Mesodermal cell (in vitro differentiated cells): ENCODE measurements around the gene CCDC85C.

Experiments
- H3K27ac ChIP-seq: 2 replicates; pipeline ENCODE4 v1.7.0; 2013; ENCODE audit warnings: mild to moderate bottlenecking, low read depth, low read length, moderate library complexity; ENCODE audit not compliant: severe bottlenecking
- H3K36me3 ChIP-seq: 2 replicates; pipeline ENCODE4 v1.7.1; 2013; ENCODE audit warnings: mild to moderate bottlenecking, low read length, moderate library complexity; ENCODE audit not compliant: control insufficient read depth, insufficient read depth
- H3K4me1 ChIP-seq: one replicate; pipeline ENCODE4 v1.7.1; 2013; ENCODE audit warnings: mild to moderate bottlenecking, low read length; ENCODE audit not compliant: insufficient read depth, control insufficient read depth, poor library complexity, severe bottlenecking
- H3K4me3 ChIP-seq: 2 replicates; pipeline ENCODE4 v1.7.0; 2013; ENCODE audit warnings: low read length, control low read depth, mild to moderate bottlenecking; ENCODE audit not compliant: insufficient read depth, poor library complexity, severe bottlenecking; ENCODE audit errors: extremely low read depth
- H3K9me3 ChIP-seq: 2 replicates; pipeline ENCODE4 v1.7.1; 2013; ENCODE audit warnings: mild to moderate bottlenecking, low read length, moderate library complexity; ENCODE audit not compliant: control insufficient read depth
- WGBS, 2 experiments: methylation state at CpG; one replicate each; pipeline ENCODE4 v1.1.5; 2013; ENCODE audit warnings: missing lambda C conversion rate in 2 of 2; ENCODE audit not compliant: insufficient coverage in 2 of 2; 5-methylcytosine and 5-hydroxymethylcytosine counted together

Gene CCDC85C

GRCh38 chr14:99552021-99552553 is 51.9 kb downstream of the CCDC85C start:
- Histone ChIP-seq H3K27ac (no peak overlapping the region), H3K4me3 (no peak overlapping the region), H3K9me3 (no peaks in the 10 kb centered on the region), H3K36me3 (no peaks in the 10 kb centered on the region), H3K4me1 (no peaks in the 10 kb centered on the region)
- 76 to 91% methylated on average over 7 to 9 of the region's 9 CpGs for WGBS, 2 experiments

GRCh38 chr14:99551034-99551922 is 52.7 kb downstream of the CCDC85C start:
- Histone ChIP-seq H3K36me3 (no peaks in the 10 kb centered on the region), H3K4me1 (peaks cover 2% of the 10 kb centered on the region), H3K4me3 (no peak overlapping the region), H3K27ac (no peak overlapping the region), H3K9me3 (no peaks in the 10 kb centered on the region)
- 81 to 84% methylated on average over 10 of the region's 11 CpGs for WGBS, 2 experiments

- no peak overlapping the region for H3K4me3 ChIP-seq
- no peak overlapping the region for H3K27ac ChIP-seq
- H3K36me3 ChIP-seq: no peaks in the 10 kb centered on the region
- peaks cover 10% of the 10 kb centered on the region for H3K4me1 ChIP-seq
- H3K9me3 ChIP-seq: no peaks in the 10 kb centered on the region
- 95 to 97% methylated on average over 9 to 10 of the region's 11 CpGs for WGBS, 2 experiments
Observed at GRCh38 chr14:99550387-99550992, 53.5 kb downstream of the CCDC85C start.

GRCh38 chr14:99549684-99550083 is 54.3 kb downstream of the CCDC85C start:
- H3K36me3 ChIP-seq: no peaks in the 10 kb centered on the region
- 70 to 73% methylated on average over 10 of the region's 10 CpGs for WGBS, 2 experiments
- peaks cover 11% of the 10 kb centered on the region for H3K4me1 ChIP-seq
- no peaks in the 10 kb centered on the region for H3K9me3 ChIP-seq
- H3K27ac ChIP-seq: no peak overlapping the region
- no peak overlapping the region for H3K4me3 ChIP-seq

- Histone ChIP-seq H3K9me3 (no peaks in the 10 kb centered on the region), H3K4me1 (peaks cover 11% of the 10 kb centered on the region), H3K4me3 (no peak overlapping the region), H3K36me3 (no peaks in the 10 kb centered on the region), H3K27ac (no peak overlapping the region)
- WGBS, 2 experiments: 78 to 85% methylated on average over 5 of the region's 10 CpGs
Observed at GRCh38 chr14:99548871-99549515, 55.0 kb downstream of the CCDC85C start.

GRCh38 chr14:99548255-99548654 is 55.8 kb downstream of the CCDC85C start:
- 93% methylated on average over 16 to 18 of the region's 18 CpGs for WGBS, 2 experiments
- Histone ChIP-seq H3K4me1 (peaks cover 11% of the 10 kb centered on the region), H3K4me3 (no peak overlapping the region)

GRCh38 chr14:99546234-99546879 is 57.6 kb downstream of the CCDC85C start:
- H3K27ac ChIP-seq: no peak overlapping the region
- H3K9me3 ChIP-seq: no peaks in the 10 kb centered on the region
- 29 to 33% methylated on average over 8 to 9 of the region's 13 CpGs for WGBS, 2 experiments
- H3K4me1 ChIP-seq: peaks cover 18% of the 10 kb centered on the region
- no peak overlapping the region for H3K4me3 ChIP-seq
- H3K36me3 ChIP-seq: no peaks in the 10 kb centered on the region

More at GRCh38 chr14:99548255-99548654, 55.8 kb downstream of the CCDC85C start:
- H3K27ac ChIP-seq: no peak overlapping the region
- H3K9me3 ChIP-seq: no peaks in the 10 kb centered on the region
- no peaks in the 10 kb centered on the region for H3K36me3 ChIP-seq

- Histone ChIP-seq H3K4me3 (no peak overlapping the region), H3K9me3 (no peaks in the 10 kb centered on the region), H3K27ac (no peak overlapping the region), H3K36me3 (no peaks in the 10 kb centered on the region), H3K4me1 (peaks cover 25% of the 10 kb centered on the region)
- WGBS, 2 experiments: 72 to 92% methylated on average over 3 to 4 of the region's 6 CpGs
Observed at GRCh38 chr14:99545586-99545985, 58.4 kb downstream of the CCDC85C start.

GRCh38 chr14:99544991-99545390 is 59.0 kb downstream of the CCDC85C start:
- no peaks in the 10 kb centered on the region for H3K36me3 ChIP-seq
- no peak overlapping the region for H3K27ac ChIP-seq
- H3K4me1 ChIP-seq: peaks cover 31% of the 10 kb centered on the region
- WGBS, 2 experiments: 81 to 83% methylated on average over 9 to 10 of the region's 11 CpGs
- no peaks in the 10 kb centered on the region for H3K9me3 ChIP-seq
- H3K4me3 ChIP-seq: no peak overlapping the region

GRCh38 chr14:99543985-99544384 is 60.0 kb downstream of the CCDC85C start:
- no peaks in the 10 kb centered on the region for H3K9me3 ChIP-seq
- no peak overlapping the region for H3K4me3 ChIP-seq
- WGBS, 2 experiments: 96 to 97% methylated on average over 11 to 12 of the region's 12 CpGs
- no peak overlapping the region for H3K27ac ChIP-seq
- no peaks in the 10 kb centered on the region for H3K36me3 ChIP-seq
- H3K4me1 ChIP-seq: peaks cover 35% of the 10 kb centered on the region
